HG02759 (cell line): ENCODE data around the gene NPHP4.

Experiments used
- ATAC-seq: cut with Tn5 transposase; IDR thresholded peaks from one replicate; pipeline ENCODE4 v1.9.1; 2021; ENCODE audit warnings: mild to moderate bottlenecking, moderate library complexity; ENCODE audit not compliant: unreplicated experiment

The NPHP4 gene

GRCh38 chr1:5883129-5884048, 108.8 kb downstream of the NPHP4 start:
- no peak for ATAC-seq

- no peak for ATAC-seq
Measured at GRCh38 chr1:5882367-5883128, 109.7 kb downstream of the NPHP4 start.

GRCh38 chr1:5881526-5882222, 110.6 kb downstream of the NPHP4 start:
- ATAC-seq, result no peak

GRCh38 chr1:5880630-5881405, 111.4 kb downstream of the NPHP4 start:
- no peak for ATAC-seq

- no peak for ATAC-seq
Measured at GRCh38 chr1:5879421-5879820, 112.8 kb downstream of the NPHP4 start.

GRCh38 chr1:5878971-5879370, 113.3 kb downstream of the NPHP4 start:
- no peak for ATAC-seq

- ATAC-seq, result no peak
Measured at GRCh38 chr1:5877683-5878530, 114.3 kb downstream of the NPHP4 start.

- ATAC-seq, result no peak
Measured at GRCh38 chr1:5877001-5877400, 115.2 kb downstream of the NPHP4 start.

GRCh38 chr1:5876094-5876650, 116.1 kb downstream of the NPHP4 start:
- ATAC-seq, result no peak

- ATAC-seq, result no peak
Measured at GRCh38 chr1:5875345-5875910, 116.8 kb downstream of the NPHP4 start.

- no peak for ATAC-seq
Measured at GRCh38 chr1:5874416-5875110, 117.7 kb downstream of the NPHP4 start.

GRCh38 chr1:5873556-5873955, 118.7 kb downstream of the NPHP4 start:
- no peak for ATAC-seq

GRCh38 chr1:5872886-5873285, 119.3 kb downstream of the NPHP4 start:
- ATAC-seq, result no peak

- ATAC-seq, result no peak
Measured at GRCh38 chr1:5868931-5869500, 123.2 kb downstream of the NPHP4 start.

GRCh38 chr1:5865774-5866173, 126.5 kb downstream of the NPHP4 start:
- no peak for ATAC-seq

- no peak for ATAC-seq
Measured at GRCh38 chr1:5865056-5865455, 127.2 kb downstream of the NPHP4 start.

GRCh38 chr1:5864256-5864655, 128.0 kb downstream of the NPHP4 start:
- ATAC-seq, result no peak

- ATAC-seq, result no peak
Measured at GRCh38 chr1:5863238-5863637, 129.0 kb downstream of the NPHP4 start.
